Mesenchymal stem cell (in vitro differentiated cells and primary cell): ENCODE measurements around the gene METAP1D.

ENCODE experiments used
- DNase-seq: peaks from one replicate; pipeline ENCODE4 v3.0.0-alpha.2; 2013
- H2AFZ ChIP-seq: one replicate; pipeline ENCODE4 v1.6.1; 2013; ENCODE audit warnings: low read depth, mild to moderate bottlenecking, control low read depth, inconsistent platforms, low read length, moderate library complexity
- H2AK5ac ChIP-seq: 2 replicates; pipeline ENCODE4 v1.6.1; 2013; ENCODE audit warnings: low read length, moderate library complexity, mild to moderate bottlenecking, inconsistent platforms; ENCODE audit not compliant: severe bottlenecking
- H2BK120ac ChIP-seq: one replicate; pipeline ENCODE4 v1.6.1; 2013; ENCODE audit warnings: low read depth, mild to moderate bottlenecking, inconsistent platforms, low read length, moderate library complexity
- H2BK12ac ChIP-seq, 2 experiments: one replicate each; pipeline ENCODE4 v1.6.1; 2013; ENCODE audit warnings: inconsistent platforms in 2 of 2, low read length in 2 of 2, mild to moderate bottlenecking in 2 of 2, moderate library complexity in 2 of 2, control low read depth in 1 of 2
- H2BK15ac ChIP-seq: one replicate; pipeline ENCODE4 v1.6.1; 2013; ENCODE audit warnings: mild to moderate bottlenecking, low read depth, inconsistent platforms; ENCODE audit not compliant: poor library complexity, severe bottlenecking
- H2BK5ac ChIP-seq: 2 replicates; pipeline ENCODE4 v1.6.1; 2013; ENCODE audit warnings: low read depth, mild to moderate bottlenecking, low read length, control low read depth, inconsistent platforms; ENCODE audit not compliant: poor library complexity, severe bottlenecking
- H3K14ac ChIP-seq, 2 experiments: one replicate each; pipeline ENCODE4 v1.6.1; 2013; ENCODE audit warnings: inconsistent platforms in 2 of 2, low read length in 2 of 2, control low read depth in 1 of 2, mild to moderate bottlenecking in 1 of 2, moderate library complexity in 1 of 2
- H3K18ac ChIP-seq, 2 experiments: one replicate each; pipeline ENCODE4 v1.6.1; 2013; ENCODE audit warnings: inconsistent platforms in 2 of 2, low read length in 2 of 2, control low read depth in 1 of 2, low read depth in 1 of 2, mild to moderate bottlenecking in 1 of 2
- H3K23ac ChIP-seq, 2 experiments: one replicate each; pipeline ENCODE4 v1.6.1; 2013; ENCODE audit warnings: inconsistent platforms in 2 of 2, low read length in 2 of 2, mild to moderate bottlenecking in 2 of 2, moderate library complexity in 2 of 2, control low read depth in 1 of 2
- H3K27ac ChIP-seq: 2 replicates; pipeline ENCODE4 v1.5.1; 2013; ENCODE audit warnings: mild to moderate bottlenecking, moderate library complexity, low read length, control low read depth, inconsistent platforms; ENCODE audit not compliant: poor library complexity, severe bottlenecking
- H3K27me3 ChIP-seq, 2 experiments: 2 replicates each; pipeline versions ENCODE4 v1.6.1 to v1.7.0; 2013; ENCODE audit warnings: low read length in 2 of 2, mild to moderate bottlenecking in 2 of 2, moderate library complexity in 2 of 2, control low read depth in 1 of 2, inconsistent platforms in 1 of 2; ENCODE audit not compliant: control insufficient read depth in 1 of 2, insufficient read depth in 1 of 2
- H3K36me3 ChIP-seq, 2 experiments: 2 replicates each; pipeline versions ENCODE4 v1.6.1 to v1.7.0; 2013; ENCODE audit warnings: low read length in 2 of 2, control low read depth in 1 of 2, inconsistent platforms in 1 of 2, low read depth in 1 of 2, mild to moderate bottlenecking in 1 of 2; ENCODE audit not compliant: insufficient read depth in 2 of 2, control insufficient read depth in 1 of 2
- H3K4ac ChIP-seq, 2 experiments: one replicate each; pipeline ENCODE4 v1.6.1; 2013; ENCODE audit warnings: inconsistent platforms in 2 of 2, low read length in 2 of 2, mild to moderate bottlenecking in 2 of 2, moderate library complexity in 2 of 2, control low read depth in 1 of 2, low read depth in 1 of 2
- H3K4me1 ChIP-seq: 2 replicates; pipeline ENCODE4 v1.6.1; 2013; ENCODE audit warnings: low read depth, low read length, control low read depth; ENCODE audit not compliant: control insufficient read depth, insufficient read depth
- H3K4me2 ChIP-seq: 2 replicates; pipeline ENCODE4 v1.6.1; 2013; ENCODE audit warnings: low read length, mild to moderate bottlenecking, inconsistent platforms; ENCODE audit not compliant: poor library complexity, severe bottlenecking
- H3K4me3 ChIP-seq, 2 experiments: 2 replicates each; pipeline versions ENCODE4 v1.5.1 to v1.7.0; 2013; ENCODE audit warnings: low read length in 2 of 2, mild to moderate bottlenecking in 2 of 2, control low read depth in 1 of 2, low read depth in 1 of 2; ENCODE audit not compliant: insufficient read depth in 1 of 2
- H3K79me1 ChIP-seq: replicated peaks from 2 replicates; pipeline ENCODE4 v1.6.1; 2013; ENCODE audit warnings: mild to moderate bottlenecking, control low read depth, low read length, inconsistent platforms; ENCODE audit not compliant: poor library complexity, severe bottlenecking
- H3K9ac ChIP-seq: 2 replicates; pipeline ENCODE4 v1.7.0; 2013; ENCODE audit warnings: mild to moderate bottlenecking, low read length, moderate library complexity
- H3K9me3 ChIP-seq: 2 replicates; pipeline ENCODE4 v1.7.0; 2013; ENCODE audit warnings: mild to moderate bottlenecking, low read length; ENCODE audit not compliant: control insufficient read depth
- H4K8ac ChIP-seq: one replicate; pipeline ENCODE4 v1.6.1; 2013; ENCODE audit warnings: inconsistent platforms, mild to moderate bottlenecking, low read length, moderate library complexity
- H4K91ac ChIP-seq: one replicate; pipeline ENCODE4 v1.6.1; 2013; ENCODE audit warnings: mild to moderate bottlenecking, low read length, inconsistent platforms
- WGBS: methylation state at CpG from one replicate; pipeline ENCODE4 v1.1.7; 2013; ENCODE audit warnings: mixed read lengths; 5-methylcytosine and 5-hydroxymethylcytosine counted together

METAP1D gene

GRCh38 chr2:172047566-172048507 is 48.1 kb downstream of the METAP1D start:
- Histone ChIP-seq H3K9me3 (no peaks in the 10 kb centered on the region), H4K91ac (no peak overlapping the region), H2BK120ac (no peak overlapping the region), H2BK5ac (no peak overlapping the region), H3K4me1 (no peaks in the 10 kb centered on the region), H3K23ac (no peak overlapping the region), H3K79me1 (peaks cover 2% of the 10 kb centered on the region), H2BK15ac (no peak overlapping the region), H3K14ac (no peak overlapping the region), H3K4ac (no peak overlapping the region), H2AFZ (no peak overlapping the region), H3K4me2 (no peak overlapping the region), H3K27me3 (no peaks in the 10 kb centered on the region), H2AK5ac (no peak overlapping the region), H4K8ac (no peak overlapping the region), H3K27ac (no peak overlapping the region), H3K18ac (no peak overlapping the region), H2BK12ac (peak overlapping the region in 1 of 2 experiments; percentile 63), H3K36me3 (no peaks in the 10 kb centered on the region), H3K4me3 (no peak overlapping the region), H3K9ac (no peak overlapping the region)
- WGBS: 92% methylated on average over 5 of the region's 8 CpGs
- DNase-seq: no peak

GRCh38 chr2:172048508-172049503 is 49.1 kb downstream of the METAP1D start:
- Histone ChIP-seq H3K23ac (no peak overlapping the region), H2AK5ac (no peak overlapping the region), H3K4me3 (no peak overlapping the region), H3K14ac (no peak overlapping the region), H3K27me3 (no peaks in the 10 kb centered on the region), H2BK5ac (no peak overlapping the region), H2BK12ac (no peak overlapping the region), H2BK120ac (no peak overlapping the region), H4K8ac (no peak overlapping the region), H2AFZ (no peak overlapping the region), H3K79me1 (peaks cover 2% of the 10 kb centered on the region), H3K18ac (no peak overlapping the region), H3K9ac (no peak overlapping the region), H3K9me3 (no peaks in the 10 kb centered on the region), H3K27ac (no peak overlapping the region), H2BK15ac (no peak overlapping the region), H4K91ac (no peak overlapping the region), H3K4me1 (no peaks in the 10 kb centered on the region), H3K4me2 (no peak overlapping the region), H3K36me3 (no peaks in the 10 kb centered on the region), H3K4ac (no peak overlapping the region)
- DNase-seq: no peak
- 95% methylated on average over 4 of the region's 6 CpGs for WGBS

GRCh38 chr2:172049567-172050120 is 49.9 kb downstream of the METAP1D start:
- Histone ChIP-seq H3K4ac (no peak overlapping the region), H3K9ac (no peak overlapping the region), H2AFZ (no peak overlapping the region), H2AK5ac (no peak overlapping the region), H3K4me1 (no peaks in the 10 kb centered on the region), H2BK5ac (no peak overlapping the region), H4K91ac (no peak overlapping the region), H2BK15ac (no peak overlapping the region), H3K79me1 (peaks cover 2% of the 10 kb centered on the region), H2BK120ac (no peak overlapping the region), H2BK12ac (no peak overlapping the region), H3K27me3 (no peaks in the 10 kb centered on the region), H3K4me3 (no peak overlapping the region), H3K9me3 (no peaks in the 10 kb centered on the region), H3K4me2 (no peak overlapping the region), H3K27ac (no peak overlapping the region), H3K23ac (no peak overlapping the region), H3K18ac (no peak overlapping the region), H3K36me3 (no peaks in the 10 kb centered on the region), H3K14ac (no peak overlapping the region), H4K8ac (no peak overlapping the region)
- 100% methylated on average over 1 of the region's 2 CpGs for WGBS
- no peak for DNase-seq
